ENCODE measurements around the gene EBF3.

Gene EBF3

GRCh38 chr10:129855836-129856563 lies 108.1 kb downstream of the EBF3 start:
- Histone ChIP-seq H3K4me3 (ENCODE audit: insufficient read depth, low read depth, low read length, poor library complexity, severe bottlenecking) (no peak overlapping the region), H3K36me3 (ENCODE audit: control insufficient read depth, insufficient read depth, low read length) (no peaks in the 10 kb centered on the region), H3K27ac (ENCODE audit: insufficient read depth, low read length, poor library complexity, severe bottlenecking) (no peak overlapping the region), H3K9me3 (ENCODE audit: control insufficient read depth, low read length) (no peaks in the 10 kb centered on the region), H3K4me1 (ENCODE audit: control insufficient read depth, insufficient read depth, low read length, poor library complexity, severe bottlenecking) (no peaks in the 10 kb centered on the region), H3K27me3 (replicated peaks; ENCODE audit: control insufficient read depth, insufficient read depth, low read length, poor library complexity, severe bottlenecking) (no peaks in the 10 kb centered on the region)
- no peak for DNase-seq

- Histone ChIP-seq H3K4me1 (ENCODE audit: control insufficient read depth, insufficient read depth, low read length, poor library complexity, severe bottlenecking) (no peaks in the 10 kb centered on the region), H3K36me3 (ENCODE audit: control insufficient read depth, insufficient read depth, low read length) (no peaks in the 10 kb centered on the region), H3K27ac (ENCODE audit: insufficient read depth, low read length, poor library complexity, severe bottlenecking) (no peak overlapping the region), H3K9me3 (ENCODE audit: control insufficient read depth, low read length) (no peaks in the 10 kb centered on the region), H3K4me3 (ENCODE audit: insufficient read depth, low read depth, low read length, poor library complexity, severe bottlenecking) (no peak overlapping the region), H3K27me3 (replicated peaks; ENCODE audit: control insufficient read depth, insufficient read depth, low read length, poor library complexity, severe bottlenecking) (no peaks in the 10 kb centered on the region)
- no peak for DNase-seq
Measured at GRCh38 chr10:129854796-129855705, 109.0 kb downstream of the EBF3 start.

- H3K27me3 ChIP-seq (replicated peaks; ENCODE audit: control insufficient read depth, insufficient read depth, low read length, poor library complexity, severe bottlenecking): no peaks in the 10 kb centered on the region
- H3K9me3 ChIP-seq (ENCODE audit: control insufficient read depth, low read length): no peaks in the 10 kb centered on the region
- no peak for DNase-seq
- no peaks in the 10 kb centered on the region for H3K4me1 ChIP-seq (ENCODE audit: control insufficient read depth, insufficient read depth, low read length, poor library complexity, severe bottlenecking)
- no peak overlapping the region for H3K27ac ChIP-seq (ENCODE audit: insufficient read depth, low read length, poor library complexity, severe bottlenecking)
- H3K36me3 ChIP-seq (ENCODE audit: control insufficient read depth, insufficient read depth, low read length): no peaks in the 10 kb centered on the region
- no peak overlapping the region for H3K4me3 ChIP-seq (ENCODE audit: insufficient read depth, low read depth, low read length, poor library complexity, severe bottlenecking)
Measured at GRCh38 chr10:129854158-129854557, 109.9 kb downstream of the EBF3 start.

- Histone ChIP-seq H3K4me1 (ENCODE audit: control insufficient read depth, insufficient read depth, low read length, poor library complexity, severe bottlenecking) (no peaks in the 10 kb centered on the region), H3K27me3 (replicated peaks; ENCODE audit: control insufficient read depth, insufficient read depth, low read length, poor library complexity, severe bottlenecking) (no peaks in the 10 kb centered on the region), H3K36me3 (ENCODE audit: control insufficient read depth, insufficient read depth, low read length) (no peaks in the 10 kb centered on the region), H3K4me3 (ENCODE audit: insufficient read depth, low read depth, low read length, poor library complexity, severe bottlenecking) (no peak overlapping the region), H3K27ac (ENCODE audit: insufficient read depth, low read length, poor library complexity, severe bottlenecking) (no peak overlapping the region), H3K9me3 (ENCODE audit: control insufficient read depth, low read length) (no peaks in the 10 kb centered on the region)
- DNase-seq: no peak
Measured at GRCh38 chr10:129853562-129853903, 110.5 kb downstream of the EBF3 start.

- H3K4me1 ChIP-seq (ENCODE audit: control insufficient read depth, insufficient read depth, low read length, poor library complexity, severe bottlenecking): no peaks in the 10 kb centered on the region
- no peak for DNase-seq
- no peaks in the 10 kb centered on the region for H3K36me3 ChIP-seq (ENCODE audit: control insufficient read depth, insufficient read depth, low read length)
- H3K9me3 ChIP-seq (ENCODE audit: control insufficient read depth, low read length): no peaks in the 10 kb centered on the region
- no peaks in the 10 kb centered on the region for H3K27me3 ChIP-seq (replicated peaks; ENCODE audit: control insufficient read depth, insufficient read depth, low read length, poor library complexity, severe bottlenecking)
- no peak overlapping the region for H3K4me3 ChIP-seq (ENCODE audit: insufficient read depth, low read depth, low read length, poor library complexity, severe bottlenecking)
- no peak overlapping the region for H3K27ac ChIP-seq (ENCODE audit: insufficient read depth, low read length, poor library complexity, severe bottlenecking)
Measured at GRCh38 chr10:129852829-129853561, 111.1 kb downstream of the EBF3 start.

- no peak overlapping the region for H3K27ac ChIP-seq (ENCODE audit: insufficient read depth, low read length, poor library complexity, severe bottlenecking)
- no peaks in the 10 kb centered on the region for H3K9me3 ChIP-seq (ENCODE audit: control insufficient read depth, low read length)
- DNase-seq: no peak
- no peak overlapping the region for H3K4me3 ChIP-seq (ENCODE audit: insufficient read depth, low read depth, low read length, poor library complexity, severe bottlenecking)
- H3K27me3 ChIP-seq (replicated peaks; ENCODE audit: control insufficient read depth, insufficient read depth, low read length, poor library complexity, severe bottlenecking): no peaks in the 10 kb centered on the region
- H3K36me3 ChIP-seq (ENCODE audit: control insufficient read depth, insufficient read depth, low read length): no peaks in the 10 kb centered on the region
- no peaks in the 10 kb centered on the region for H3K4me1 ChIP-seq (ENCODE audit: control insufficient read depth, insufficient read depth, low read length, poor library complexity, severe bottlenecking)
Measured at GRCh38 chr10:129851941-129852640, 112.0 kb downstream of the EBF3 start.

GRCh38 chr10:129850790-129851189 lies 113.3 kb downstream of the EBF3 start:
- Histone ChIP-seq H3K9me3 (ENCODE audit: control insufficient read depth, low read length) (no peaks in the 10 kb centered on the region), H3K27ac (ENCODE audit: insufficient read depth, low read length, poor library complexity, severe bottlenecking) (no peak overlapping the region), H3K36me3 (ENCODE audit: control insufficient read depth, insufficient read depth, low read length) (no peaks in the 10 kb centered on the region), H3K27me3 (replicated peaks; ENCODE audit: control insufficient read depth, insufficient read depth, low read length, poor library complexity, severe bottlenecking) (no peaks in the 10 kb centered on the region), H3K4me3 (ENCODE audit: insufficient read depth, low read depth, low read length, poor library complexity, severe bottlenecking) (no peak overlapping the region), H3K4me1 (ENCODE audit: control insufficient read depth, insufficient read depth, low read length, poor library complexity, severe bottlenecking) (no peaks in the 10 kb centered on the region)
- DNase-seq: no peak

GRCh38 chr10:129850316-129850715 lies 113.8 kb downstream of the EBF3 start:
- H3K9me3 ChIP-seq (ENCODE audit: control insufficient read depth, low read length): no peaks in the 10 kb centered on the region
- H3K4me1 ChIP-seq (ENCODE audit: control insufficient read depth, insufficient read depth, low read length, poor library complexity, severe bottlenecking): no peaks in the 10 kb centered on the region
- H3K36me3 ChIP-seq (ENCODE audit: control insufficient read depth, insufficient read depth, low read length): no peaks in the 10 kb centered on the region
- no peaks in the 10 kb centered on the region for H3K27me3 ChIP-seq (replicated peaks; ENCODE audit: control insufficient read depth, insufficient read depth, low read length, poor library complexity, severe bottlenecking)
- no peak overlapping the region for H3K4me3 ChIP-seq (ENCODE audit: insufficient read depth, low read depth, low read length, poor library complexity, severe bottlenecking)
- no peak overlapping the region for H3K27ac ChIP-seq (ENCODE audit: insufficient read depth, low read length, poor library complexity, severe bottlenecking)
- DNase-seq: no peak

- Histone ChIP-seq H3K4me3 (ENCODE audit: insufficient read depth, low read depth, low read length, poor library complexity, severe bottlenecking) (no peak overlapping the region), H3K27me3 (replicated peaks; ENCODE audit: control insufficient read depth, insufficient read depth, low read length, poor library complexity, severe bottlenecking) (no peaks in the 10 kb centered on the region), H3K27ac (ENCODE audit: insufficient read depth, low read length, poor library complexity, severe bottlenecking) (no peak overlapping the region), H3K9me3 (ENCODE audit: control insufficient read depth, low read length) (no peaks in the 10 kb centered on the region), H3K4me1 (ENCODE audit: control insufficient read depth, insufficient read depth, low read length, poor library complexity, severe bottlenecking) (no peaks in the 10 kb centered on the region), H3K36me3 (ENCODE audit: control insufficient read depth, insufficient read depth, low read length) (no peaks in the 10 kb centered on the region)
- no peak for DNase-seq
Measured at GRCh38 chr10:129849853-129850252, 114.2 kb downstream of the EBF3 start.

All from effector memory CD4-positive, alpha-beta T cell (primary cell).